GM18526 (cell line): Measurements from ENCODE around the gene ROPN1.

Experiments used
- POLR2A ChIP-seq: IDR thresholded peaks from 3 replicates; pipeline ENCODE4 v1.6.1; 2011; ENCODE audit not compliant: insufficient read length; ENCODE audit errors: extremely low read depth

Gene ROPN1

GRCh38 chr3:123939706-123940105, 52.2 kb downstream of the ROPN1 start:
- no peak for TF ChIP-seq POLR2A

GRCh38 chr3:123936400-123936799, 55.5 kb downstream of the ROPN1 start:
- TF ChIP-seq POLR2A: no peak

GRCh38 chr3:123935830-123936229, 56.1 kb downstream of the ROPN1 start:
- no peak for TF ChIP-seq POLR2A

GRCh38 chr3:123934250-123934649, 57.7 kb downstream of the ROPN1 start:
- TF ChIP-seq POLR2A: no peak

GRCh38 chr3:123930445-123930844, 61.5 kb downstream of the ROPN1 start:
- TF ChIP-seq POLR2A: no peak

- TF ChIP-seq POLR2A: no peak
Measured at GRCh38 chr3:123929325-123929724, 62.6 kb downstream of the ROPN1 start.

- no peak for TF ChIP-seq POLR2A
Measured at GRCh38 chr3:123926396-123926795, 65.5 kb downstream of the ROPN1 start.

GRCh38 chr3:123920868-123921267, 71.1 kb downstream of the ROPN1 start:
- TF ChIP-seq POLR2A: no peak

- TF ChIP-seq POLR2A: no peak
Measured at GRCh38 chr3:123920383-123920782, 71.5 kb downstream of the ROPN1 start.

GRCh38 chr3:123919353-123919752, 72.6 kb downstream of the ROPN1 start:
- TF ChIP-seq POLR2A: no peak
